Endothelial cell of umbilical vein (primary cell): ENCODE data around the gene SLC11A2.

Experiments used
- CTCF ChIP-seq, 2 donors: IDR thresholded peaks; 1 replicate in 1 of 2; 2 replicates in 1 of 2; pipeline ENCODE4 v1.5.1; 2011; ENCODE audit warnings: low read length in 2 of 2, mild to moderate bottlenecking in 2 of 2, moderate library complexity in 2 of 2, control low read depth in 1 of 2, inconsistent platforms in 1 of 2, low read depth in 1 of 2; ENCODE audit not compliant: insufficient read depth in 1 of 2; ENCODE audit errors: extremely low read depth in 1 of 2
- EZH2 ChIP-seq: IDR thresholded peaks from 2 replicates; pipeline ENCODE4 v1.6.1; 2012; ENCODE audit warnings: borderline replicate concordance, low read depth, mild to moderate bottlenecking, moderate library complexity, low read length, inconsistent platforms; ENCODE audit not compliant: severe bottlenecking
- GATA2 ChIP-seq: IDR thresholded peaks from 2 replicates; pipeline ENCODE4 v1.7.0; 2011; ENCODE audit warnings: low read depth, mild to moderate bottlenecking, moderate library complexity, mixed read lengths, low read length; ENCODE audit not compliant: insufficient read length, insufficient read depth
- JUN ChIP-seq: IDR thresholded peaks from 2 replicates; pipeline ENCODE4 v1.6.1; 2011; ENCODE audit warnings: borderline replicate concordance, low read depth; ENCODE audit not compliant: insufficient read length, insufficient read depth
- MAX ChIP-seq: IDR thresholded peaks from 2 replicates; pipeline ENCODE4 v1.6.1; 2011; ENCODE audit not compliant: insufficient read depth, insufficient read length
- MYC ChIP-seq: IDR thresholded peaks from one replicate; pipeline ENCODE4 v1.6.1; 2011; ENCODE audit warnings: mild to moderate bottlenecking, low read depth, low read length
- POLR2A ChIP-seq: IDR thresholded peaks from 2 replicates; pipeline ENCODE4 v1.6.1; 2012; ENCODE audit warnings: low read depth, mild to moderate bottlenecking, control low read depth, low read length
- POLR2AphosphoS5 ChIP-seq: IDR thresholded peaks from 2 replicates; pipeline ENCODE4 v1.6.1; 2012; ENCODE audit warnings: low read depth, mild to moderate bottlenecking, control low read depth, low read length, moderate library complexity; ENCODE audit not compliant: insufficient read depth

- no peak for TF ChIP-seq EZH2
- no peak for TF ChIP-seq POLR2A
- TF ChIP-seq POLR2AphosphoS5 = no peak
- no peak for TF ChIP-seq CTCF (IDR thresholded peaks at IDR 0.05; ENCODE audit: extremely low read depth in 1 of 2, insufficient read depth in 1 of 2, low read depth in 1 of 2, low read length in 2 of 2)
- TF ChIP-seq JUN = no peak
- TF ChIP-seq MAX = no peak
- TF ChIP-seq GATA2 = no peak
- TF ChIP-seq MYC = no peak
These were observed 33.4 kb downstream of the SLC11A2 start for GRCh38 chr12:50992819-50993218.
